Neutrophil (primary cell): Measurements from ENCODE around the gene EPHA8.

Experiments used
- H3K27ac ChIP-seq: fragments of 200-600 bp; sonication (generic); 2 replicates; pipeline ENCODE4 v1.5.1; 2016; ENCODE audit warnings: mild to moderate bottlenecking, moderate library complexity
- H3K27me3 ChIP-seq: fragments of 200-600 bp; sonication (generic); 2 replicates; pipeline ENCODE4 v1.6.0; 2016; ENCODE audit warnings: mild to moderate bottlenecking
- H3K36me3 ChIP-seq: fragments of 200-600 bp; sonication (generic); 2 replicates; pipeline ENCODE4 v1.5.1; 2017
- H3K4me1 ChIP-seq, 2 experiments: fragments of 200-600 bp in 1 of 2; sonication (generic) in 1 of 2; 1 replicate in 1 of 2; 2 replicates in 1 of 2; pipeline versions ENCODE4 v1.5.1 to v1.6.1; 2013 to 2016; ENCODE audit warnings: low read depth in 1 of 2, low read length in 1 of 2, mild to moderate bottlenecking in 1 of 2, moderate library complexity in 1 of 2; ENCODE audit not compliant: control insufficient read depth in 1 of 2, insufficient read depth in 1 of 2
- H3K4me3 ChIP-seq, 2 experiments: fragments of 200-600 bp in 1 of 2; sonication (generic) in 1 of 2; 1 replicate in 1 of 2; 2 replicates in 1 of 2; pipeline ENCODE4 v1.5.1; 2013 to 2016; ENCODE audit warnings: low read depth in 1 of 2, low read length in 1 of 2, mild to moderate bottlenecking in 1 of 2, moderate library complexity in 1 of 2
- H3K9me3 ChIP-seq: fragments of 200-600 bp; sonication (generic); 2 replicates; pipeline ENCODE4 v1.5.1; 2016
- TF ChIP-seq, protein P1 (sequence below): fragments of 200-600 bp; sonication (generic); IDR thresholded peaks from 2 replicates; pipeline ENCODE4 v1.5.1; 2016; ENCODE audit warnings: antibody characterized with exemption

Gene EPHA8

DNA sequence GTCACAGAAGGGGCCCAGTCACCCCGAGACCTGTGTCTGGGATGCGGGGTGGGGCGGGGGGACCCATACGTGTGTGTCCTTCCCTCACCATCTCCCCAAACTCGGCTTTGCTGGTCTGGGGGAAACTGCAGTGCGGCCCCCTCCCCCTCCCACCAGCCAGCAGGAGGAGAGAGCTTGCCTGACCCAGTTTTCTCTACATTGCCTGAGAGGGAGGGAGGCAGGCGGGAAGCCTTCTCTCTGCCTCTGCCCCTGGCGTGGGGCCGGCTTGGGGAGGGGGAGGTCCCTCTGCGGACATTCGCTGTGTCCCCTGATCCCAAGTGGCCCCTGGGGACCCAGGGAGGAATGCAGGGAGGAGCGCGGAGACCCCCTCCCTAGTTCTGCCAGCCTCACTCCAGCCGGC is 3.9 kb downstream of the EPHA8 start:
- H3K36me3 ChIP-seq: no peaks in the 10 kb centered on the region
- H3K4me3 ChIP-seq: no peak overlapping the region
- no peaks in the 10 kb centered on the region for H3K4me1 ChIP-seq
- H3K27ac ChIP-seq: no peak overlapping the region
- H3K9me3 ChIP-seq: no peaks in the 10 kb centered on the region
- TF ChIP-seq, protein P1, sequence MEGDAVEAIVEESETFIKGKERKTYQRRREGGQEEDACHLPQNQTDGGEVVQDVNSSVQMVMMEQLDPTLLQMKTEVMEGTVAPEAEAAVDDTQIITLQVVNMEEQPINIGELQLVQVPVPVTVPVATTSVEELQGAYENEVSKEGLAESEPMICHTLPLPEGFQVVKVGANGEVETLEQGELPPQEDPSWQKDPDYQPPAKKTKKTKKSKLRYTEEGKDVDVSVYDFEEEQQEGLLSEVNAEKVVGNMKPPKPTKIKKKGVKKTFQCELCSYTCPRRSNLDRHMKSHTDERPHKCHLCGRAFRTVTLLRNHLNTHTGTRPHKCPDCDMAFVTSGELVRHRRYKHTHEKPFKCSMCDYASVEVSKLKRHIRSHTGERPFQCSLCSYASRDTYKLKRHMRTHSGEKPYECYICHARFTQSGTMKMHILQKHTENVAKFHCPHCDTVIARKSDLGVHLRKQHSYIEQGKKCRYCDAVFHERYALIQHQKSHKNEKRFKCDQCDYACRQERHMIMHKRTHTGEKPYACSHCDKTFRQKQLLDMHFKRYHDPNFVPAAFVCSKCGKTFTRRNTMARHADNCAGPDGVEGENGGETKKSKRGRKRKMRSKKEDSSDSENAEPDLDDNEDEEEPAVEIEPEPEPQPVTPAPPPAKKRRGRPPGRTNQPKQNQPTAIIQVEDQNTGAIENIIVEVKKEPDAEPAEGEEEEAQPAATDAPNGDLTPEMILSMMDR: no peak
- H3K27me3 ChIP-seq: peaks cover 53% of the 10 kb centered on the region

DNA sequence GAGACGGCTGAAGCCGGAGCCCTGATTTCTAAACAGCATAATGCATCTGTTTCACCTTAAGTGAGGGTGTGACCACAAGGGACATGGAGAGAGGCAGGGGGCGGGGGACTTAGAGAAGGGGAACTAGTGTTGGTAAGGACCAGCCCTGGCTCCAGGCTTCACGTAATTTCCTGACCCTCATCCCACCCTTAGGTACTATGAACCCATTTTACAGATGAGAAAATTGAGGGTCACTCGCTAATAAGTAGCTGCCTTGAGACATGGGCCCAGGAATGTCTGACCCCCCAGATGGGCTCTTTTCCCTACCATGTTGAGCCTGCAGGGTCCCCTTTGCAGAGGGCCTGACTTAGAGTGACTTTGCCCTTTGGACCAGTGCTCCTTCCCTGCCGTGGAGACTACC is 4.7 kb downstream of the EPHA8 start:
- no peaks in the 10 kb centered on the region for H3K4me1 ChIP-seq
- no peak overlapping the region for H3K4me3 ChIP-seq
- TF ChIP-seq, protein P1: no peak
- H3K9me3 ChIP-seq: no peaks in the 10 kb centered on the region
- no peaks in the 10 kb centered on the region for H3K36me3 ChIP-seq
- peaks cover 51% of the 10 kb centered on the region for H3K27me3 ChIP-seq
- H3K27ac ChIP-seq: no peak overlapping the region

DNA sequence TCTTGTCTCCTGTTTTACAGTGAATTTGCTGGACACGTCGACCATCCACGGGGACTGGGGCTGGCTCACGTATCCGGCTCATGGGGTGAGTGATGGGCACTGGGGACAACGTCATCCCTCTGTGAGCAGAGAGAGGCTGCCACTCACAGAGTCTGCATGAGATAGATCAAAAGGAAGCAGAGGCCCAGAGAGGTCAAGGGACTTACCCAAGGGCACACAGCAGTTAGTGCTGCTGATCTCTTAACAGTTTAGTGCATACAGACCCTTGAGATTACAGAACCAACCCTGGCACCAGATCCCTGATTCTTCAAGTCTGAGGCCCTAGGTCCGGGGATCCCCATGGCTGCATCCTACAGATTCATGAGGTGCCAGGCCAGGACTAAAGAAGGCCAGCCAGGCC is 6.0 kb downstream of the EPHA8 start:
- Histone ChIP-seq H3K9me3 (no peaks in the 10 kb centered on the region), H3K27me3 (peaks cover 41% of the 10 kb centered on the region), H3K4me3 (no peak overlapping the region), H3K36me3 (no peaks in the 10 kb centered on the region), H3K27ac (no peak overlapping the region), H3K4me1 (no peaks in the 10 kb centered on the region)
- TF ChIP-seq, protein P1: no peak

DNA sequence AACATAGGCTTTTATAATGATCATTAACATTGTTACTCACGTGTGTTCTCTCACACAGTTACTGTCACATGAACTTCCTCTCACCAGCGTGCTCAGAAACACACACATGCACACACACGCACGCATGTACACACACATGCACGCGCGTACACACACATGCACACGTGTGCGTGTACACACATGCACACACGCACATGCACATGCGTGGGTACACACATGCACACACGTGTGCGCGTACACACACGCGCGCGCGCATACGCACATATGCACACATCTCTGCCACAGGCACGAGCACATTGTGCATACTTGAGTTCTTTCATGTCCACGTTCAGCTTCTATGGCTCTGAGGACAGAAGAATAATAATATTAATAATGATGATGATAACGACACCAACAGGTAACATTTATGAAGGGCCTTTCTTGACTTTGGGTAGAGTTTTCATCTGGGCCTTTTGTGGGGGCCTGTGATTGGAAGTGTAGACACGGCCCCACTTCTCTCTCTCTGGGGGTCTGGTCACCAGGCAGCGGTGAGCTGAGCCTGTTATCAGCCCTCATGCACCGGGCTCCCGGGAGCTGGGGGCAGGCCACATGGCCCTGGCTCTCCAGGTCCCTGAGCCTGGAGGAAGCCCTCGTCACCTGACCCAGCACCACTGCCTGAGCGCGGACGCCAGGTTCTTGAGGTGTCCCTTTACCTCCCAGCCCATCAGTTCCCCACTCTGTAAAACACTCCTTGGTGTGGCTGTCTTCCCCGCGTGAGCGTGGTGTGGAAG is 7.0 kb downstream of the EPHA8 start:
- Histone ChIP-seq H3K4me3 (no peak overlapping the region), H3K9me3 (no peaks in the 10 kb centered on the region), H3K27me3 (peaks cover 31% of the 10 kb centered on the region), H3K27ac (no peak overlapping the region), H3K36me3 (no peaks in the 10 kb centered on the region), H3K4me1 (no peaks in the 10 kb centered on the region)
- TF ChIP-seq, protein P1: no peak

DNA sequence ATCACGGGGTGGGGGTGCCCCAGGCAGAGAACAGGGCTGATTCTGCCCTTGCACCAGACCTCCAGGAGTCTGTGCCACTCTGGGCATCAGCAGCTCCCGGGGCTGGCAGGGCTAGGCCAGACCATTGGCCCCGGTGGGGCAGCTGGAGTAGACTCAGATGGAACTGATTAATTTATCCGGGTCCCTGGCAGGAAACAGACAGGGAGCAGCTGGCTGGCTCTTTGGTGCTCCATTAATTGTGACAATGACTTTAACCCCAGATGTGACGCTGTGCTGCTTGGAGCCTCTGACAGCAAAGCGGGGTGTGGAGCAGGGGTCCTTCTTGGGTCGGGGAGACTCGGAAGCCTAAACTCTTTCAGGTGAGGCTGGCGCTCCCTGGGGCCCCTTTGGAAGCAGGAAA is 9.5 kb downstream of the EPHA8 start:
- Histone ChIP-seq H3K27me3 (peaks cover 8% of the 10 kb centered on the region), H3K9me3 (no peaks in the 10 kb centered on the region)

More for the DNA sequence above, 9.5 kb downstream of the EPHA8 start:
- TF ChIP-seq, protein P1: no peak
- H3K4me1 ChIP-seq: no peaks in the 10 kb centered on the region
- H3K27ac ChIP-seq: no peak overlapping the region
- no peak overlapping the region for H3K4me3 ChIP-seq
- H3K36me3 ChIP-seq: no peaks in the 10 kb centered on the region
